Lung (tissue), 12 donors: Measurements from ENCODE around the gene RBM20. TPM values are rescaled to one million over a fixed set of nuclear protein-coding genes. Genes with fewer than 3 reads are reported as not detected.

Source experiments
- ATAC-seq: fragments of 200-7000 bp; cut with Tn5 transposase; one replicate; pipeline ENCODE4 v1.9.1; 2020; ENCODE audit warnings: moderate number of reproducible peaks; ENCODE audit not compliant: insufficient read depth, low FRiP score
- DNase-seq, 3 donors: peaks; one replicate each; pipeline ENCODE4 v3.0.0-alpha.2; 2013 to 2017
- H3K27ac ChIP-seq, 2 donors: one replicate each; pipeline ENCODE4 v1.5.1; 2013; ENCODE audit warnings: mild to moderate bottlenecking in 2 of 2, moderate library complexity in 2 of 2, control low read depth in 1 of 2, inconsistent platforms in 1 of 2, low read depth in 1 of 2, low read length in 1 of 2
- H3K27me3 ChIP-seq, 3 donors: one replicate each; pipeline ENCODE4 v1.5.1; 2013; ENCODE audit warnings: low read length in 2 of 3; ENCODE audit not compliant: control insufficient read depth in 3 of 3, insufficient read depth in 3 of 3
- H3K36me3 ChIP-seq, 4 donors: one replicate each; pipeline ENCODE4 v1.5.1; 2013; ENCODE audit warnings: low read length in 4 of 4, mild to moderate bottlenecking in 1 of 4, moderate library complexity in 1 of 4; ENCODE audit not compliant: control insufficient read depth in 4 of 4, insufficient read depth in 4 of 4
- H3K4me1 ChIP-seq, 5 donors: one replicate each; pipeline ENCODE4 v1.5.1; 2013; ENCODE audit warnings: low read length in 5 of 5, mild to moderate bottlenecking in 2 of 5, moderate library complexity in 1 of 5; ENCODE audit not compliant: control insufficient read depth in 5 of 5, insufficient read depth in 5 of 5
- H3K4me3 ChIP-seq: one replicate; pipeline ENCODE4 v1.5.1; 2013; ENCODE audit warnings: mild to moderate bottlenecking, control low read depth, moderate library complexity
- H3K9ac ChIP-seq, 2 donors: one replicate each; pipeline ENCODE4 v1.5.1; 2013; ENCODE audit warnings: low read length in 2 of 2, control low read depth in 1 of 2; ENCODE audit not compliant: insufficient read depth in 1 of 2
- H3K9me3 ChIP-seq, 4 donors: one replicate each; pipeline ENCODE4 v1.5.1; 2013; ENCODE audit warnings: low read length in 3 of 4, mild to moderate bottlenecking in 1 of 4, moderate library complexity in 1 of 4; ENCODE audit not compliant: control insufficient read depth in 4 of 4, insufficient read depth in 3 of 4
- WGBS, 2 donors: extraction: QIAGEN DNeasy Blood & Tissue Kit; methylation state at CpG; one replicate each; pipeline ENCODE4 v1.1.7; 2013; 5-methylcytosine and 5-hydroxymethylcytosine counted together
- polyA plus RNA-seq, 2 donors: library from polyadenylated mRNA; stranded (reverse); fragments of 200-250 nt; gene quantifications; one replicate each; pipeline ENCODE4 v1.2.1, GENCODE V29; 2013
- total RNA-seq, 2 donors: library from RNA; depleted of rRNA in 1 of 2; stranded (reverse); fragments of >200 nt in 1 of 2; gene quantifications; one replicate each; pipeline ENCODE4 v1.2.1, GENCODE V29; 2014 to 2021
- TF ChIP-seq, protein P1 (sequence below): IDR thresholded peaks from 2 replicates; pipeline ENCODE4 v1.5.1; 2012; ENCODE audit warnings: mild to moderate bottlenecking; ENCODE audit errors: control extremely low read depth, extremely low read depth
- donor health status: control.
- donor health status: control.
- donor health status: Bipolar disorder and iron deficiency.
- donor health status: healthy.
- donor health status: DM: yes; HTN: yes; CAD: no.

Gene RBM20
- total and polyA plus RNA-seq, 4 donors = 0.25 to 3.3 (median 0.66) TPM

DNA sequence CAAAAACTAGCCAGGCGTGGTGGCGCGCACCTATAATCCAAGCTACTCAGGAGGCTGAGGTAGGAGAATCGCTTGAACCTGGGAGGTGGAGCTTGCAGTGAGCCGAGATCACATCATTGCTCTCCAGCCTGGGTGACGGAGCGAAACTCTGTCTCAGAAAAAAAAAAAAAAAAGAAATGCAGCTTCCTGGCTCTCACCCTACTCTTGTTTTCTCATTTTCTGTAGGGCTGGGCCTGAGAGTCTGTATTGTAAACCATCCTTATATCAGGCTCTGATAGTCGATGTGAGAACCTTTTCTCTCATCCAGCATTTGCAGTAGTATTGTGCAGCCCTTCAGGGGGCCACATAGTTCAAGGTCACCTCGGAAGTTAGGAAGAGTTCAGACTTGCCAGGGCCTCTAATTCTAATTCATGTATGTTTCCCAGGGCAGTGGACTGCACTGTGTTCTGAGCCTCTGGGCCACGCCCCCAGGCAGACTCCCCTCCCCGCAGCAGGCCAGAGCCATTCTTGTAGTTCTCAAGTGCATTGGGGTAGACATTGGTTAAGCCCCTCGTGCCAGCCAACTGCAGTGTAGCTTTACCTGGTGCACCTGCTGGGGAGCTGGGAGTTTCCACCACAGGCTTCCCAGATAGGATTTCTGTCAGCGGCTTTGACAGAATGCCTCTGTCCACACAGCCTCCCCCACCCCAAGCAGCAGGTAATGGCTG lies 189.3 kb downstream of the RBM20 start:
- H3K9me3 ChIP-seq = no peaks in the 10 kb centered on the region
- TF ChIP-seq, protein P1, sequence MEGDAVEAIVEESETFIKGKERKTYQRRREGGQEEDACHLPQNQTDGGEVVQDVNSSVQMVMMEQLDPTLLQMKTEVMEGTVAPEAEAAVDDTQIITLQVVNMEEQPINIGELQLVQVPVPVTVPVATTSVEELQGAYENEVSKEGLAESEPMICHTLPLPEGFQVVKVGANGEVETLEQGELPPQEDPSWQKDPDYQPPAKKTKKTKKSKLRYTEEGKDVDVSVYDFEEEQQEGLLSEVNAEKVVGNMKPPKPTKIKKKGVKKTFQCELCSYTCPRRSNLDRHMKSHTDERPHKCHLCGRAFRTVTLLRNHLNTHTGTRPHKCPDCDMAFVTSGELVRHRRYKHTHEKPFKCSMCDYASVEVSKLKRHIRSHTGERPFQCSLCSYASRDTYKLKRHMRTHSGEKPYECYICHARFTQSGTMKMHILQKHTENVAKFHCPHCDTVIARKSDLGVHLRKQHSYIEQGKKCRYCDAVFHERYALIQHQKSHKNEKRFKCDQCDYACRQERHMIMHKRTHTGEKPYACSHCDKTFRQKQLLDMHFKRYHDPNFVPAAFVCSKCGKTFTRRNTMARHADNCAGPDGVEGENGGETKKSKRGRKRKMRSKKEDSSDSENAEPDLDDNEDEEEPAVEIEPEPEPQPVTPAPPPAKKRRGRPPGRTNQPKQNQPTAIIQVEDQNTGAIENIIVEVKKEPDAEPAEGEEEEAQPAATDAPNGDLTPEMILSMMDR = no peak
- H3K4me3 ChIP-seq = no peak overlapping the region
- DNase-seq (peak in 2 of 3 donors; percentile 40 to 44), ATAC-seq (no peak)
- peak overlapping the region in 1 of 2 donors; percentile 27 for H3K27ac ChIP-seq
- H3K9ac ChIP-seq = no peak overlapping the region
- no peaks in the 10 kb centered on the region for H3K36me3 ChIP-seq
- 87 to 95% methylated on average over 13 of the region's 13 CpGs for WGBS, 2 donors
- H3K4me1 ChIP-seq = peaks cover 0 to 13% (median 3%) of the 10 kb centered on the region in 5 donors
- no peaks in the 10 kb centered on the region for H3K27me3 ChIP-seq

DNA sequence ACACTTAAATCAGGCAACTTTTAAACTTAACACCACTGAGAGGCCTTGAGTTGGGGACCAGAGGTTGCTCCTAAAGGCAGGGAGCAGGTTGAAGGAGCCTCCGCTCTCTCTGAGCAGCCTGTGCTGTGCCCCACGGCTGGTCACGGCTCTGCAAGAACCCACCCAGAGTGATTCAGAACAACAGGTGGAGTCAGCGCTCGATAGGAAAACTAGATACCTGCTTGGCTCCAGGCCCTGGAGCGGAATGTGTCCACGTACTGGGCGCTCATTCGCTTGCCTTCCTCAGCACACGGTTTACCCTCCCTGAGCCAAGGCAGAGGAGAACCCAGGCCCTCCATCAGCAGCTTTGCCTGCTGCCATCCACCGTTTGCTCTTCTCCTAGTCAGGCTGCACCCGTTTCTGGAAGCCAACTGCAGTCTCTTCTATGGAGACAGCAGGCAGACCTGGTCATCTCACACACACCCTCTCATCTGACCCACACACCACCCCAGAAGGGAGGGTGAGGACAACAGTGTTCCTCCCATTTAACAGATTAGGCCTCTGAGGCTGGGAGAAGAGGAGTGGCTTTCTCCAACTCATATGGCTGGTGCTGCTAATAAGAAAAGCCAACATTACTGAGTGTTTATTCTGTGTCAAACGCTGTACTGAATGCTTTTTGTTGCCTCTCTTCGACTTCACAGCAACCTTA lies 189.9 kb downstream of the RBM20 start:
- TF ChIP-seq, protein P1 = no peak
- DNase-seq (peak in 1 of 3 donors; percentile 29), ATAC-seq (no peak)
- H3K4me1 ChIP-seq = peaks cover 0 to 10% (median 3%) of the 10 kb centered on the region in 5 donors
- WGBS, 2 donors = 85 to 90% methylated on average over 14 of the region's 14 CpGs
- H3K36me3 ChIP-seq = no peaks in the 10 kb centered on the region
- no peaks in the 10 kb centered on the region for H3K9me3 ChIP-seq
- peak overlapping the region in 1 of 2 donors; percentile 27 for H3K27ac ChIP-seq
- no peak overlapping the region for H3K4me3 ChIP-seq
- H3K9ac ChIP-seq = no peak overlapping the region
- H3K27me3 ChIP-seq = no peaks in the 10 kb centered on the region

GRCh38 chr10:110834629-110835301 lies 190.6 kb downstream of the RBM20 start:
- Histone ChIP-seq H3K27ac (peak overlapping the region in 1 of 2 donors; percentile 45), H3K4me3 (no peak overlapping the region), H3K36me3 (no peaks in the 10 kb centered on the region), H3K9ac (no peak overlapping the region), H3K9me3 (no peaks in the 10 kb centered on the region), H3K27me3 (no peaks in the 10 kb centered on the region), H3K4me1 (peaks cover 0 to 7% (median 3%) of the 10 kb centered on the region in 5 donors)
- TF ChIP-seq, protein P1 = no peak
- DNase-seq (peak; percentile 64 to 88 (median 78)), ATAC-seq (peak; percentile 22)
- 44 to 49% methylated on average over 6 of the region's 6 CpGs for WGBS, 2 donors
